Activated B cell treated with CpG ODN at 0.5 μM for 24 hours (primary cell): ENCODE results near the gene SLC27A2. TPM values are rescaled to one million over a fixed set of nuclear protein-coding genes. Genes with fewer than 3 reads are reported as not detected.
A peak's percentile ranks its signal among the peaks of the same experiment; 100 is the strongest.
"Not testable (repeated sequence)": the region's sequence is repeated elsewhere in the genome, so short reads cannot be mapped to it uniquely, and the experiment has no call there.

Experiments
- ATAC-seq: fragments of 200-7000 bp; cut with Tn5 transposase; one replicate; pipeline ENCODE4 v1.10.0; 2021; ENCODE audit warnings: low read depth, mild to moderate bottlenecking, moderate library complexity
- CTCF ChIA-PET: fragments of 350-600 bp; sonication (Branson Sonifier 250); formaldehyde crosslinking; loops from one replicate; lab custom pipeline; 2021; ENCODE audit warnings: antibody characterized with exemption; lab: Charles Lee
- POLR2A ChIA-PET: fragments of 350-600 bp; sonication (Branson Sonifier 250); formaldehyde crosslinking; loops from one replicate; lab custom pipeline; 2021; ENCODE audit warnings: antibody characterized with exemption; lab: Charles Lee
- DNase-seq: peaks from one replicate; pipeline ENCODE4 v3.0.0; 2022
- H3K27ac Mint-ChIP-seq: one replicate; pipeline ENCODE4 v1.8.0; 2020; ENCODE audit warnings: mixed read lengths
- H3K27me3 Mint-ChIP-seq: one replicate; pipeline ENCODE4 v1.8.0; 2021; ENCODE audit warnings: mixed read lengths
- H3K36me3 Mint-ChIP-seq: one replicate; pipeline ENCODE4 v1.8.0; 2021; ENCODE audit warnings: low read depth, mixed read lengths
- H3K4me1 Mint-ChIP-seq: one replicate; pipeline ENCODE4 v1.8.0; 2021; ENCODE audit warnings: mixed read lengths
- H3K4me3 Mint-ChIP-seq: one replicate; pipeline ENCODE4 v1.8.0; 2020; ENCODE audit warnings: mild to moderate bottlenecking, mixed read lengths
- H3K9me3 Mint-ChIP-seq: one replicate; pipeline ENCODE4 v1.8.0; 2020; ENCODE audit warnings: mixed read lengths
- intact Hi-C: fragments of 100-400 bp; cut with micrococcal nuclease; formaldehyde crosslinking; loops from one replicate; pipeline ENCODE4 v1.15.1; 2024
- total RNA-seq: library from RNA; stranded (reverse); gene quantifications from 2 replicates; pipeline ENCODE4 v1.2.3, GENCODE V29; 2022
- TF ChIP-seq, protein P1 (sequence below): fragments of 200-600 bp; IDR thresholded peaks from one replicate; pipeline ENCODE4 v1.8.0; 2022; ENCODE audit warnings: antibody characterized with exemption, mild to moderate bottlenecking

The SLC27A2 gene
- 0.22 and 0.29 TPM in 2 replicates for total RNA-seq

DNA sequence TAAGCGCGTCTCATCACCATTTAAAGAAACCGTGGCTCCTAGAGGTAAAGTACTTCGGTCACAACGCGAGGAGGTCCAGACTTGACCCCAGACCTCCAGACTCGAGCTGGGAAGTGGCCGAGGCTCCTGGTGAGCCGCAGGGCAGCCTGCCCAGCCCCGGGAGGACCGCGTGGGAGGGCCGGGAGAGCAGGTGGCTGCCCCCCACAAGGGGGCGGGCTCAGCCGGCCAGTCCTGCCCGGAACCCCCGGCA lies at the start of gene SLC27A2:
SLC27A2 (plus strand) TSS at position 228 of the 250 bp plus-strand sequence. CDS start 232 bp downstream, outside the sequence.
- no peak for DNase-seq
- H3K27ac Mint-ChIP-seq: no peak within 1 kb of the TSS
- ChIA-PET CTCF (interaction anchor here (0.8 to 1.5 kb wide), 2 partner anchors 134 to 149 kb away, joined by 3 to 5 read pairs; no protein-coding TSS in a partner anchor), POLR2A (no interaction called here)
- TF ChIP-seq, protein P1, sequence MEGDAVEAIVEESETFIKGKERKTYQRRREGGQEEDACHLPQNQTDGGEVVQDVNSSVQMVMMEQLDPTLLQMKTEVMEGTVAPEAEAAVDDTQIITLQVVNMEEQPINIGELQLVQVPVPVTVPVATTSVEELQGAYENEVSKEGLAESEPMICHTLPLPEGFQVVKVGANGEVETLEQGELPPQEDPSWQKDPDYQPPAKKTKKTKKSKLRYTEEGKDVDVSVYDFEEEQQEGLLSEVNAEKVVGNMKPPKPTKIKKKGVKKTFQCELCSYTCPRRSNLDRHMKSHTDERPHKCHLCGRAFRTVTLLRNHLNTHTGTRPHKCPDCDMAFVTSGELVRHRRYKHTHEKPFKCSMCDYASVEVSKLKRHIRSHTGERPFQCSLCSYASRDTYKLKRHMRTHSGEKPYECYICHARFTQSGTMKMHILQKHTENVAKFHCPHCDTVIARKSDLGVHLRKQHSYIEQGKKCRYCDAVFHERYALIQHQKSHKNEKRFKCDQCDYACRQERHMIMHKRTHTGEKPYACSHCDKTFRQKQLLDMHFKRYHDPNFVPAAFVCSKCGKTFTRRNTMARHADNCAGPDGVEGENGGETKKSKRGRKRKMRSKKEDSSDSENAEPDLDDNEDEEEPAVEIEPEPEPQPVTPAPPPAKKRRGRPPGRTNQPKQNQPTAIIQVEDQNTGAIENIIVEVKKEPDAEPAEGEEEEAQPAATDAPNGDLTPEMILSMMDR: no peak
- H3K4me1 Mint-ChIP-seq: peaks cover 16% of the 10 kb centered on the region
- peak; percentile 73 for ATAC-seq
- intact Hi-C loops: loop anchor here (1.0 to 5.0 kb wide), 2 partner anchors 134 to 725 kb away; partner anchors contain the start of gene AP4E1
- H3K36me3 Mint-ChIP-seq: no peaks in the 10 kb centered on the region
- peaks cover 20% of the 10 kb centered on the region for H3K27me3 Mint-ChIP-seq
- H3K9me3 Mint-ChIP-seq: no peaks in the 10 kb centered on the region
- peak within 1 kb of the TSS; percentile 90 for H3K4me3 Mint-ChIP-seq

DNA sequence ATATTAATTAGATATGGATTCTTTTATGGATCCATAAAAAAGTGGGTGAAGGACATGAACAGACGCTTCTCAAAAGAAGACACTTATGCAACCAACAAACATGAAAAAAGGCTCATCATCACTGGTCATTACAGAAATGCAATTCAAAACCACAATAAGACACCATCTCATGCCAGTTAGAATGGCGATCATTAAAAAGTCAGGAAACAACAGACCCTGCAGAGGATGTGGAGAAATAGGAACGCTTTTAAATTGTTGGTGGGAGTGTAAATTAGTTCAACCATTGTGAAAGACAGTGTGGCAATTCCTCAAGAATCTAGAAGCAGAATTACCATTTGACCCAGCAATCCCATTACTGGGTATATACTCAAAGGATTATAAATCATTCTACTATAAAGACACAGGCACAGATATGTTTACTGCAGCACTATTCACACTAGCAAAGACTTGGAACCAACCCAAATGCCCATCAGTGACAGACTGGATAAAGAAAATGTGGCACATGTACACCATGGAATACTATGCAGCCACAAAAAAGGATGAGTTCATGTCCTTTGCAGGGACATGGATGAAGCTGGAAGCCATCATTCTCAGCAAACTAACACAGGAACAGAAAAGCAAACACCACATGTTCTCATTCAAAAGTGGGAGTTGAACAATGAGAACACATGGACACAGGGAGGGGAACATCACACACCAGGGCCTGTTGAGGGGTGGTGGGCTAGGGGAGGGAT lies 49.6 kb upstream of the SLC27A2 start:
- peaks cover 23% of the 10 kb centered on the region for H3K4me1 Mint-ChIP-seq
- POLR2A ChIA-PET, ATAC-seq, H3K36me3 Mint-ChIP-seq, CTCF ChIA-PET, H3K9me3 Mint-ChIP-seq, H3K4me3 Mint-ChIP-seq, H3K27me3 Mint-ChIP-seq, H3K27ac Mint-ChIP-seq, DNase-seq: not testable (repeated sequence)
- intact Hi-C loops: loop anchor here (10.0 kb wide), 1 partner anchor 128 kb away; no protein-coding TSS in a partner anchor

DNA sequence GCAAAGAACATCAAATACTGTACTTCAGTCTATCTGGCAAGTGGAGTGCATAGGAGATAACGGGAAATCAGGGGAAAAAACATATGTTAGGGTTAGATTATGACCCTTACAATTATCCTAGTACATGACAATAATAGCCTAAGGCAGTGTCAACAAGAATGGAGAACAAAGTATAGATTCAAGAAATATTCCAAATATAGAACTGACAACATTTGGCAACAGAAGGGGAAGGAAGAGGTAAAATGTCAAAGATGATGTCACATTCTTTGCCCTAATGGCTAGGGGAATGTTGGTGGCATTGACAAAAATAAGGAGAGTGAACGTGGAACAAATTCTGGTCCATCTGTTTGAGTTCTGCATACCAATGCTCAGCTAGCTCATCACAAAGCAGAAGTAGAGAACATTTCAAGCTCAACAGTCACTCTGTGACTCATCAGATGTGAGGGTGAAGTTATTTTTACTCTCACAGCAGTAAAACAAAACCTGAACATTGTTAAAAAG lies 47.4 kb upstream of the SLC27A2 start:
- intact Hi-C loops: loop anchor here (10.0 kb wide), 1 partner anchor 130 kb away; no protein-coding TSS in a partner anchor
- TF ChIP-seq, protein P1: no peak
- H3K9me3 Mint-ChIP-seq: peaks cover 5% of the 10 kb centered on the region
- no peaks in the 10 kb centered on the region for H3K27me3 Mint-ChIP-seq
- no peaks in the 10 kb centered on the region for H3K36me3 Mint-ChIP-seq
- no peak for DNase-seq
- peak; percentile 66 for ATAC-seq
- peak overlapping the region; percentile 71 for H3K27ac Mint-ChIP-seq
- ChIA-PET CTCF (interaction anchor here (0.6 to 2.0 kb wide), 4 partner anchors 9 to 1273 kb away, joined by 3 to 12 read pairs (median 4); no protein-coding TSS in a partner anchor), POLR2A (no interaction called here)
- no peak overlapping the region for H3K4me3 Mint-ChIP-seq
- peaks cover 25% of the 10 kb centered on the region for H3K4me1 Mint-ChIP-seq

GRCh38 chr15:50135031-50135551 lies 46.9 kb upstream of the SLC27A2 start:
- POLR2A ChIA-PET: no interaction called here

DNA sequence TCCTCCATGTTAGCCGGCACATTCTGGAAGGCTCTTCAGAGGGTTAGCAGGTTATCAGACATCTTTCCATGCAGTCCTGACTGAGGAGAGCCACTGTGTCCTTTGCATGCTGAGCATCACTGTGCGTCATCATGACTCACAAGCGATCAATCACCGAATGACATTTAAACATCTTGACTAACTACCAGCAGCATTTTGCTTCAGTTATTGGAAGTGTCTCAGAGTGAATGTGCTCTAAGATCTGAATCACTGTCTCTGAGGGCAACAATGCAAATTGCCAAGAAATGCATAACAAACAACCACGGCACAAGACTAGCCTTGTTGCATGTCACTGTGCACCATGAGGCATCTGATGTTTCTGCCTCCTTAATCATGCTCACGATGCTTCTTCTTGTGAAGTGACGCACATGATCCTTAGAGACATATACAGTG lies 44.6 kb upstream of the SLC27A2 start:
- H3K27ac Mint-ChIP-seq: no peak overlapping the region
- peaks cover 25% of the 10 kb centered on the region for H3K4me1 Mint-ChIP-seq
- no peaks in the 10 kb centered on the region for H3K27me3 Mint-ChIP-seq
- H3K4me3 Mint-ChIP-seq: no peak overlapping the region
- peaks cover 4% of the 10 kb centered on the region for H3K9me3 Mint-ChIP-seq
- ATAC-seq (no peak), DNase-seq (no peak)
- ChIA-PET POLR2A (no interaction called here), CTCF (interaction anchor here (1.1 kb wide), 1 partner anchor 901 kb away, joined by 4 read pairs; no protein-coding TSS in a partner anchor)
- intact Hi-C loops: loop anchor here (10.0 kb wide), 1 partner anchor 133 kb away; no protein-coding TSS in a partner anchor
- TF ChIP-seq, protein P1: no peak
- no peaks in the 10 kb centered on the region for H3K36me3 Mint-ChIP-seq

More at GRCh38 chr15:50135031-50135551, 46.9 kb upstream of the SLC27A2 start:
- intact Hi-C loops: loop anchor here (10.0 kb wide), 1 partner anchor 130 kb away; no protein-coding TSS in a partner anchor
- DNase-seq: no peak
- H3K27ac Mint-ChIP-seq: peak overlapping the region; percentile 71
- no peaks in the 10 kb centered on the region for H3K36me3 Mint-ChIP-seq
- peak overlapping the region; percentile 42 for H3K4me3 Mint-ChIP-seq
- peak; percentile 67 for ATAC-seq
- H3K4me1 Mint-ChIP-seq: peaks cover 25% of the 10 kb centered on the region
- peaks cover 5% of the 10 kb centered on the region for H3K9me3 Mint-ChIP-seq
- TF ChIP-seq, protein P1: no peak
- CTCF ChIA-PET: interaction anchor here (0.6 to 2.0 kb wide), 3 partner anchors 8 to 13 kb away, joined by 3 to 12 read pairs (median 4); no protein-coding TSS in a partner anchor
- H3K27me3 Mint-ChIP-seq: no peaks in the 10 kb centered on the region
